ENCODE results near the gene ADAM17. TPM values are rescaled to one million over a fixed set of nuclear protein-coding genes. Genes with fewer than 3 reads are reported as not detected.

The ADAM17 gene
- total and polyA plus RNA-seq, 2 of the 13 experiments (the other 11 are each of a cell fraction or from before 2014, with no cell fraction given), result 6.5 to 33.4 TPM

DNA sequence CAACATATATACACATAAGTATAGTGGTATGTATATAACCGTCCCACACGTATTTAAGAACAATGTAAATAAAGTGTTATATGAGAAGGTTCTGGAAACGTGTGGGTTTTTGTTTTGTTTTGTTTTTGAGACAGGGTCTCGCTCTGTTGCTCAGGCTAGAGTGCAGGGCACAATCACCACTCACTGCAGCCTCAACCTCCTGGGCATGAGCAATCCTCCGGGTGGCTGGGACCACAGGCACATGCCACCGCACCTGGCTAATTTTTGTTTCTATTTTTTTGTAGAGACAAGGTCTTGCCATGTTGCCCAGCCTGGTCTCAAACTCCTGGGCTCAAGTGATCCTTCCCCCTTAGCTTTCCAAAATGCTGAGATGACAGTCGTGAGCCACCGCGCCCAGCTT, 6.2 kb downstream of the ADAM17 start:
- FAIRE-seq (no peak), ATAC-seq (no peak), DNase-seq (ENCODE audit: low spot score) (no peak)
- no peak overlapping the region for H2AFZ ChIP-seq (ENCODE audit: low read length)
- in situ Hi-C loops (cut with HindIII; ENCODE audit: extremely low pct_ligation_motif_present, low pct_unique_long_range_greater_than_20kb), result no loop called here
- ChIA-PET CTCF (ENCODE audit: low intra/inter-chr PET ratio, low total read pairs) (no interaction called here), POLR2A (no interaction called here)
- peaks cover 91% of the 10 kb centered on the region for H3K79me2 ChIP-seq (ENCODE audit: insufficient read depth, low read length)
- no peak overlapping the region for H3K27ac ChIP-seq (ENCODE audit: extremely low read length, insufficient read depth, low read length)
- H3K4me2 ChIP-seq (ENCODE audit: low read depth, low read length), result no peak overlapping the region
- peaks cover 54% of the 10 kb centered on the region for H3K4me1 ChIP-seq (ENCODE audit: insufficient read depth, low read length)
- intact Hi-C loops (cut with micrococcal nuclease; ENCODE audit: unreplicated experiment), result no loop called here
- no TSS peak for BruUV-seq (replicated peaks)
- H3K9ac ChIP-seq (ENCODE audit: insufficient read depth, low read depth, low read length), result no peak overlapping the region
- no peak for TF ChIP-seq ZNF713 (CRISPR knock-in tag; IDR thresholded peaks at IDR 0.05)
- no peak for TF ChIP-seq FOSL2 (CRISPR knock-in tag; IDR thresholded peaks at IDR 0.05)
- no peak for TF ChIP-seq SMAD9 (CRISPR knock-in tag; IDR thresholded peaks at IDR 0.05)
- TF ChIP-seq PLRG1 (conservative IDR thresholded peaks at IDR 0.05), result no peak
- TF ChIP-seq ZNF326 (CRISPR knock-in tag; IDR thresholded peaks at IDR 0.05; ENCODE audit: borderline replicate concordance), result no peak
- TF ChIP-seq GATAD1 (CRISPR knock-in tag; IDR thresholded peaks at IDR 0.05), result no peak
- no peak for TF ChIP-seq ZNF207 (IDR thresholded peaks at IDR 0.05; ENCODE audit: borderline replicate concordance)
- no peak for TF ChIP-seq ONECUT2 (CRISPR knock-in tag; IDR thresholded peaks at IDR 0.05)
- TF ChIP-seq ZNF280D (CRISPR knock-in tag; IDR thresholded peaks at IDR 0.05), result no peak
- TF ChIP-seq FOXM1 (CRISPR knock-in tag; IDR thresholded peaks at IDR 0.05), result no peak
- no peak for TF ChIP-seq TBL1XR1 (IDR thresholded peaks at IDR 0.05; ENCODE audit: borderline replicate concordance, low read length, partially characterized antibody)
- H3K4me3 ChIP-seq (replicated peaks in 1 of 3; ENCODE audit: insufficient read depth in 1 of 3, low read depth in 2 of 3, low read length in 3 of 3), result no peak overlapping the region
- H4K20me1 ChIP-seq (ENCODE audit: insufficient read depth, low read length), result peaks cover 3% of the 10 kb centered on the region; the same call in 1 of the 2 replicates
- H3K27me3 ChIP-seq (ENCODE audit: control insufficient read depth in 1 of 2, insufficient read depth in 2 of 2, low read length in 2 of 2), result no peaks in the 10 kb centered on the region
- WGBS (ENCODE audit: low lambda C conversion rate), result 95% methylated on average over 9 of the region's 9 CpGs
- no peaks in the 10 kb centered on the region for H3K9me3 ChIP-seq (ENCODE audit: low read length)
- H3K36me3 ChIP-seq (replicated peaks in 1 of 2; ENCODE audit: control insufficient read depth in 1 of 2, insufficient read depth in 2 of 2, low read length in 2 of 2), result no peaks in the 10 kb centered on the region
